Stimulated activated naive CD4-positive, alpha-beta T cell treated with Interleukin-2 at 50 U/mL for 16 hours (primary cell): Measurements from ENCODE around the gene COQ6.
"Not testable (repeated sequence)": the region's sequence is repeated elsewhere in the genome, so short reads cannot be mapped to it uniquely, and the experiment has no call there.

ENCODE experiments used
- DNase-seq: peaks from one replicate; lab custom pipeline; 2025; lab: John Stamatoyannopoulos, UW

COQ6 gene

GRCh38 chr14:73949752-73950734, at the start of gene COQ6, which contains the start of gene FAM161B:
Gene COQ6, plus strand, starts transcription at chr14:73950302. Its CDS starts 31 bp downstream, at chr14:73950333.
Gene FAM161B, minus strand, starts transcription at chr14:73950094. Its CDS starts 68 bp downstream, at chr14:73950026.
- peak; percentile 95 for DNase-seq

- no peak for DNase-seq
These were observed 47.1 kb upstream of the COQ6 start for GRCh38 chr14:73903028-73903427.

GRCh38 chr14:73909681-73910080, 40.4 kb upstream of the COQ6 start:
- no peak for DNase-seq

- DNase-seq: no peak
These were observed 36.8 kb upstream of the COQ6 start for GRCh38 chr14:73913256-73913655.

DNA sequence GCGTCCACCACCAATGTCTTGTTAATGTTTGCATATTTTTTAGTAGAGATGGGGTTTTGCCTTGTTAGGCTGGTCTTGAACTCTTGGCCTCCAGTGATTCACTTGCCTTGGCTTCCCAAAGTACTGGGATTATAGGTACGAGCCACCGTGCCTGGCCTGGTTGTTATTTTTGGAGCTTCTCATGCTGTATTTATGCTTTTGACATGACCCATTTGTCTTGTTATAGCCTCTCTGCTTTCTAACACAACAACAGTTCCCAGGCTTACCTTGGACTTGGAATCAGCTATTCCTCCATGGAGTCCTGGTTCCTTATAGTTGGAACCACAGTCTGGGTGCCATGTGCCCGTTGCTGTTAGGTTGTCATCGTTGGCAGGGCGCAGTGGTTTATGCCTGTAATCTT, 33.8 kb upstream of the COQ6 start:
- no peak for DNase-seq

GRCh38 chr14:73919457-73919856, 30.6 kb upstream of the COQ6 start:
- not testable (repeated sequence) for DNase-seq

- no peak for DNase-seq
These were observed 25.8 kb upstream of the COQ6 start for GRCh38 chr14:73924337-73924736.

GRCh38 chr14:73935666-73936065, 14.4 kb upstream of the COQ6 start:
- no peak for DNase-seq

- no peak for DNase-seq
These were observed 13.6 kb upstream of the COQ6 start for GRCh38 chr14:73936548-73936947.

DNA sequence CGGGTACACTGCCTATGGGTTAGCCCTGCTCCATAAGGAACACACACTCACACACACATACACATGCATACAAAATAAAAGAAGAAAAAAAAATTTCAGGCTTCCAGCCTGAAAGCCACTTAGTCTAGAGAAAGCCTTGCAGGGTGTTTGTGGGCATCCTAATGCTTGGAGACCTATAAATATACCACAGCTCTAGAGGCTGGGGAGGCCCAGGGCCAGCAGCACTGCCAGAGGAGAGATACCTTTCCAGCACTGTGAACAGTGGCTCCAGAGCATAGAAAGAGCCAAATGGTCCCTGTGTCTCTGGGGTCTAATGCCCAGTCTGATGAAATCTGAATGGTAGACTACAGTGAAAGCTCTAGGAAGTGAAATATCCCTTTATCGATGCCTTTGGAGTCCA, 13.1 kb upstream of the COQ6 start:
- DNase-seq: no peak

GRCh38 chr14:73942180-73942579, 7.9 kb upstream of the COQ6 start:
- DNase-seq: no peak

GRCh38 chr14:73943083-73943482, 7.0 kb upstream of the COQ6 start:
- no peak for DNase-seq

- no peak for DNase-seq
These were observed 5.5 kb upstream of the COQ6 start for GRCh38 chr14:73944432-73945158.

GRCh38 chr14:73945159-73945670, 4.9 kb upstream of the COQ6 start:
- no peak for DNase-seq

GRCh38 chr14:73953731-73954130, 3.6 kb downstream of the COQ6 start:
- DNase-seq: no peak

GRCh38 chr14:73955674-73956073, 5.6 kb downstream of the COQ6 start:
- no peak for DNase-seq

DNA sequence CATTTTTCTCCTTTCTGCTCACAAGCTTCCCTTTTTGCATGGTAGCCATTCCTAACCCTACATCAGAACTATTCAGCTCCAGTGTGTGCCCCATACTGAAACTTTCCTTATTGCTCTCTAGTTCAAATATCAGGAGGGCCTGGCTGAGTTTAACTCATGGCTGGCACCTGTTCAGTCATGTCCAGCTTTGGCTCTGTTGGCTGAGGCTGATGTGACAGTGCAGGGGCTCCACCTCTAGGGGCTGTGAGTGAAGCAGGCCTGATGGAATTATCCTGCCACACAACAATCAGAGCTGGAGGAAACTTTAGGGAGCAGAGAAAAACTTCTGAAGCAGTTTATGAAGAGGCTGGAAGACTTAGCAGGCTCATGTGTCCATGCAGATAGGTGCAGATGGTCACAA, 8.5 kb downstream of the COQ6 start:
- no peak for DNase-seq

DNA sequence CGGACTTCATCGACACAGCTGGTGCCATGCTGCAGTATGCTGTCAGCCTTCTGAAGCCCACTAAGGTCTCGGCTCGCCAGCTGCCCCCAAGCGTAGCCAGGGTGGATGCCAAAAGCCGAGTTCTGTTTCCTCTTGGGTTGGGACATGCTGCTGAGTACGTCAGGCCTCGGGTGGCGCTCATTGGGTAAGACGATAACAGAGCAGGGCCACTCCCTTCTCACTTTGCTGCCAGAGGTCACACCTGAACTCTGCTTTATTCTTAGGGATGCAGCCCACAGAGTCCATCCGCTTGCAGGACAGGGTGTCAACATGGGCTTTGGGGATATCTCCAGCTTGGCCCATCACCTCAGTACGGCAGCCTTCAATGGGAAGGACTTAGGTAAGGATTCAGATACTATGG, 11.1 kb downstream of the COQ6 start:
- DNase-seq: no peak

GRCh38 chr14:73965216-73965615, 15.1 kb downstream of the COQ6 start:
- no peak for DNase-seq

DNA sequence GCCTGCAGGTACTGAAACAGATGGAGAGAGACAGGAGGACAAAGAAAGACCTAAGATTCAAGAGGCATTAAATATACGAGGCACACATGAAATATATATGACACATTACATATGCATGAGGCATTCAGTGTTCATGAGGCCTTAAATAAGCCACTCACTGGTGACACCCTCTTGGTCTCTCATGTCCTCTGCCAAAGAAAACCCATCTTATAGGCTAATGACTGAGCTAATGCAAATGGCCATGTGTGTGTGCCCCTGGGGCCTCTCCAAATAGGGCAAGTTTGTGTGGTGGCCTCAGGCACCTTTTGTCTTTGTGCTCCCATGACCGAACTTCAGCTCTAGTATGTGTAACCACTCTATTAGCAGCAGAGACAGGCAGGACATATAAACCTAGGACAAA, 18.8 kb downstream of the COQ6 start:
- DNase-seq: no peak

- DNase-seq: no peak
These were observed 23.4 kb downstream of the COQ6 start for GRCh38 chr14:73973497-73973896.

- no peak for DNase-seq
These were observed 26.0 kb downstream of the COQ6 start for GRCh38 chr14:73976125-73976524.

- DNase-seq: no peak
These were observed 27.8 kb downstream of the COQ6 start for GRCh38 chr14:73977896-73978295.
